Thoracic aorta (tissue), 2 donors: ENCODE data around the gene GFRA1. TPM values are rescaled to one million over a fixed set of nuclear protein-coding genes. Genes with fewer than 3 reads are reported as not detected.

Source experiments
- ATAC-seq: fragments of 150-250 bp; one replicate; pipeline ENCODE4 v1.8.0; 2017; ENCODE audit warnings: low read depth; ENCODE audit not compliant: insufficient number of reproducible peaks, low FRiP score
- DNase-seq: peaks from one replicate; pipeline ENCODE4 v3.0.0-alpha.2; 2020; ENCODE audit warnings: low spot score
- H3K27ac ChIP-seq, 2 donors: fragments of 200-600 bp; sonication (generic); 1 replicate in 1 of 2; 2 replicates in 1 of 2; pipeline ENCODE4 v1.5.1; 2016; ENCODE audit warnings: mild to moderate bottlenecking in 2 of 2, moderate library complexity in 2 of 2
- H3K27me3 ChIP-seq: fragments of 200-600 bp; sonication (generic); replicated peaks from 2 replicates; pipeline ENCODE4 v1.6.0; 2016; ENCODE audit warnings: mild to moderate bottlenecking; ENCODE audit not compliant: insufficient read depth
- H3K36me3 ChIP-seq: fragments of 200-600 bp; sonication (generic); one replicate; pipeline ENCODE4 v1.5.1; 2016
- H3K4me1 ChIP-seq, 2 donors: fragments of 200-600 bp; sonication (generic); 1 replicate in 1 of 2; 2 replicates in 1 of 2; pipeline versions ENCODE4 v1.5.1 to v1.6.0; 2016; ENCODE audit warnings: low read depth in 2 of 2, mild to moderate bottlenecking in 1 of 2; ENCODE audit not compliant: control insufficient read depth in 1 of 2
- H3K4me3 ChIP-seq: fragments of 200-600 bp; sonication (generic); 2 replicates; pipeline ENCODE4 v1.5.1; 2016; ENCODE audit warnings: mild to moderate bottlenecking
- H3K9me3 ChIP-seq: fragments of 200-600 bp; sonication (generic); 2 replicates; pipeline ENCODE4 v1.5.1; 2016
- total RNA-seq, 2 donors: library from RNA; depleted of rRNA; stranded (reverse); fragments of >200 nt; gene quantifications; one replicate each; pipeline versions ENCODE4 v1.1.0 to v1.2.3, GENCODE V29; 2016
- TF ChIP-seq, protein P1 (sequence below): fragments of 200-600 bp; sonication (generic); IDR thresholded peaks from one replicate; pipeline ENCODE4 v1.5.1; 2019; ENCODE audit warnings: antibody characterized with exemption

The GFRA1 gene
- total RNA-seq, 2 donors from 2014 or later: 5.8 to 9.3 TPM

DNA sequence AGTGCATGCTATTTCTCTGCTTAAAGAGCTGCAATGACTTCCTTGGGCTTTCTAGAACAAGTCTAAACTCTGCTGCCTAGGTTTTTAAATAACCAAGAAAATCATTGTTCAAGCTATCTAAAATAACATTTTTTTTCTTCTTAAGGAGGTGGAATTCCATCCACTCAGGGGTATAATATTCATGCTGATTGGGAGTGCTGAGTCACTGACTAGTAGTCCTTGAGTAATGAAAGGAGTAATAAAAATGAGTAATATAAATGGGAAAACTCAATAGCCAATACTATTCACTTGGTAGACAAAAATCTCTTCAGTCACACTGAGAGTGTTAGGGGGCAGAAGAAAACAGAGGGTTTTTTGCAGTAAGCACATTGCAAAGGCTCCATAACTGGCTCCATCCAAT lies 72.0 kb downstream of the GFRA1 start:
- ATAC-seq (no peak), DNase-seq (no peak)
- H3K4me1 ChIP-seq: no peaks in the 10 kb centered on the region
- H3K27me3 ChIP-seq: no peaks in the 10 kb centered on the region
- no peaks in the 10 kb centered on the region for H3K36me3 ChIP-seq
- no peak overlapping the region for H3K4me3 ChIP-seq
- no peak overlapping the region for H3K27ac ChIP-seq
- TF ChIP-seq, protein P1, sequence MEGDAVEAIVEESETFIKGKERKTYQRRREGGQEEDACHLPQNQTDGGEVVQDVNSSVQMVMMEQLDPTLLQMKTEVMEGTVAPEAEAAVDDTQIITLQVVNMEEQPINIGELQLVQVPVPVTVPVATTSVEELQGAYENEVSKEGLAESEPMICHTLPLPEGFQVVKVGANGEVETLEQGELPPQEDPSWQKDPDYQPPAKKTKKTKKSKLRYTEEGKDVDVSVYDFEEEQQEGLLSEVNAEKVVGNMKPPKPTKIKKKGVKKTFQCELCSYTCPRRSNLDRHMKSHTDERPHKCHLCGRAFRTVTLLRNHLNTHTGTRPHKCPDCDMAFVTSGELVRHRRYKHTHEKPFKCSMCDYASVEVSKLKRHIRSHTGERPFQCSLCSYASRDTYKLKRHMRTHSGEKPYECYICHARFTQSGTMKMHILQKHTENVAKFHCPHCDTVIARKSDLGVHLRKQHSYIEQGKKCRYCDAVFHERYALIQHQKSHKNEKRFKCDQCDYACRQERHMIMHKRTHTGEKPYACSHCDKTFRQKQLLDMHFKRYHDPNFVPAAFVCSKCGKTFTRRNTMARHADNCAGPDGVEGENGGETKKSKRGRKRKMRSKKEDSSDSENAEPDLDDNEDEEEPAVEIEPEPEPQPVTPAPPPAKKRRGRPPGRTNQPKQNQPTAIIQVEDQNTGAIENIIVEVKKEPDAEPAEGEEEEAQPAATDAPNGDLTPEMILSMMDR: no peak
- no peaks in the 10 kb centered on the region for H3K9me3 ChIP-seq

DNA sequence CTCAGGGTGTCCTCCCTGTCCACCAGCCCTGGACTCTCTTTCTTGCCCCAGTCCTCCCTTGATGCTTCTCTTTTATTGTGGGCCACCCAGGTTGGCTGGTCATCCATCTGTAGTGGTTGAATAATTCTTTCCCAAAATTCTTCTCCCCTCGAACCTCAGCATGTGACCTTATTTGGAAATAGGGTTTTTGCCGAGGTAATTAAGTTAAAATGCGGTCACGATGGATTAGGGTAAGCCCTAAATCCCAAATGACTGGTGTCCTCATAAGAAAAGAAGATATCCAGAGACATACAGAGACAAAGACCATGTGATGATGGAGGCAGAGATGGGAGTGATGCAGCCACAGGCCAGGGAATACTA lies 74.3 kb downstream of the GFRA1 start:
- Histone ChIP-seq H3K36me3 (no peaks in the 10 kb centered on the region), H3K27me3 (no peaks in the 10 kb centered on the region), H3K9me3 (peaks cover 3% of the 10 kb centered on the region), H3K4me1 (no peaks in the 10 kb centered on the region), H3K27ac (no peak overlapping the region), H3K4me3 (no peak overlapping the region)
- ATAC-seq (no peak), DNase-seq (no peak)
- TF ChIP-seq, protein P1: no peak

DNA sequence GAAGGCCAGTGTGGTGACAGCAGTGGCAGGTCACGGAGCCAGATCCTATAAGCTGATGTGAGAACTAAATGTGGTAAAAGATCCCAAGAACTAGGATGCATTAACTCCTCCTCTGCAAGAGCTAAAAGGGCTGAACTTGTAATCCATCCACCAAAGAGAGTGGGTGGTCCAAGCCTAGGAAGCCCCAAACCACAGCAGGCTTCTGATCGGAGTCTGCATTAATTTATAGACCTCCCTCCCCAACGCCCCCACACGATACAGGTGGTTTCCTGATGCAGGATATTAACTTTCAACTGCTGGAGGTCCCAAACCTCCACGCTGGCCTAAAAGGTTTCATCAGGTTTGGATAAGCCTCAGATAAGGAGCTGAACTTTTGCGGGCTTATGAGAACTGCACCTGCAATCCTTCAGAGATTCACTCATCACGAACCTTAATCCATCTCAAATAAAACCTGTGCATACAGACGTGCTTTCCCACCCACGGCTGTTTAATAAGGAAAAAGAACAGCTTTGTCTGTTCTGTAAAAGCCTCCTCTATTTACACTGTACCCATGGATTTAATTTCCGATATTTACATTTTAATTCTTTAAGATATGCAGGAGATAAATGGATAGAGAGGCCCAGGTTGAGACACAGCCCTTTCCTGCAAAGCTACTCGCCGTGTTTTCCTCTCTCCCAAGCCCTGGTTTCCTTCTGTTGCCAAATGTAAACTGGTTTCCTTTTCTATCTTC lies 74.9 kb downstream of the GFRA1 start:
- TF ChIP-seq, protein P1: no peak
- ATAC-seq (no peak), DNase-seq (no peak)
- Histone ChIP-seq H3K9me3 (peaks cover 3% of the 10 kb centered on the region), H3K4me1 (no peaks in the 10 kb centered on the region), H3K27me3 (no peaks in the 10 kb centered on the region), H3K27ac (no peak overlapping the region), H3K36me3 (no peaks in the 10 kb centered on the region), H3K4me3 (no peak overlapping the region)

DNA sequence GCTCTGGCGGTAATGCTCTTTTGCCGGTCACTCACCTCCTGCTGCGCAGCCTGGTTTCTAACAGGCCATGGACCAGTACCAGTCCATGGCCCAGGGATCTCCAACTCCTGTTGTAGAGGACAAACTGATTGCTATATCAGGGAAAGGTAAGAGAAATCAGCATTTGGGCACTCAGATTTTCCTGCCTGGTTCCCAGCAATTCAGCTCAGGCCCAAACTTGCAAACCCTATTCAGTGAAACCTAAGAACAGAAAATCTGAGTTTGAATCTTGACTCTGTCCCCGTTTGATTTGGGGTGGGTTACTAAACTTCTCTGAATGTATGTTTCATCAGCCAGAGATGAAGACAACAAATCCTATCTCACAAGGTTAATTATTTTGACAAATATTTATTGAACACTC lies 77.4 kb downstream of the GFRA1 start:
- H3K36me3 ChIP-seq: no peaks in the 10 kb centered on the region
- H3K27me3 ChIP-seq: no peaks in the 10 kb centered on the region
- DNase-seq (no peak), ATAC-seq (no peak)
- H3K9me3 ChIP-seq: peaks cover 3% of the 10 kb centered on the region
- H3K27ac ChIP-seq: no peak overlapping the region
- TF ChIP-seq, protein P1: no peak
- H3K4me1 ChIP-seq: no peaks in the 10 kb centered on the region
- no peak overlapping the region for H3K4me3 ChIP-seq

DNA sequence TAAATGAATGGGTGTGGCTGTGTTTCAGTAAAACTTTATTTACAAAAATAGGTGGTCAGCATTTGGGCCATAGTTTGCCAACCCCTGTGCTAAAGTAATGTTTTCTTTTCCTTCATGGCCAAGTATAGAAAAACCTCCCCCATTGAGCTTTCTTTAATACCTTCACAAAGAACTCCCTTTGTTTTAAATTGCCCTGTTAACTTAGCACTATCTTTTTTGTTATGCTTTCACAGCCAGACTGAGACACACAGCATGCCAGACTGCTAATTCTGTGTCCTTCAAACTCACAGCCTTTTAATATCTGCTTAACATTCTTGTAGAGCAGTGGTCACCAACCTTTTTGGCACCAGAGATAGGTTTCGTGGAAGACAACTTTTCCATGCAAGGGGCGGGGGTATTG lies 78.0 kb downstream of the GFRA1 start:
- no peak overlapping the region for H3K4me3 ChIP-seq
- ATAC-seq: no peak
- TF ChIP-seq, protein P1: no peak
- no peaks in the 10 kb centered on the region for H3K36me3 ChIP-seq
- H3K27me3 ChIP-seq: no peaks in the 10 kb centered on the region
- H3K9me3 ChIP-seq: peaks cover 3% of the 10 kb centered on the region
- H3K27ac ChIP-seq: no peak overlapping the region
- no peak for DNase-seq
- no peaks in the 10 kb centered on the region for H3K4me1 ChIP-seq
